ENCODE measurements around the gene EML4. TPM values are rescaled to one million over a fixed set of nuclear protein-coding genes. Genes with fewer than 3 reads are reported as not detected.

Gene EML4
- total and polyA plus RNA-seq, 2 of the 13 experiments (the other 11 are each of a cell fraction or from before 2014, with no cell fraction given) = 243 to 476 TPM

GRCh38 chr2:42132966-42133641 is 36.0 kb upstream of the EML4 start (continued):
- TF ChIP-seq, protein P1, sequence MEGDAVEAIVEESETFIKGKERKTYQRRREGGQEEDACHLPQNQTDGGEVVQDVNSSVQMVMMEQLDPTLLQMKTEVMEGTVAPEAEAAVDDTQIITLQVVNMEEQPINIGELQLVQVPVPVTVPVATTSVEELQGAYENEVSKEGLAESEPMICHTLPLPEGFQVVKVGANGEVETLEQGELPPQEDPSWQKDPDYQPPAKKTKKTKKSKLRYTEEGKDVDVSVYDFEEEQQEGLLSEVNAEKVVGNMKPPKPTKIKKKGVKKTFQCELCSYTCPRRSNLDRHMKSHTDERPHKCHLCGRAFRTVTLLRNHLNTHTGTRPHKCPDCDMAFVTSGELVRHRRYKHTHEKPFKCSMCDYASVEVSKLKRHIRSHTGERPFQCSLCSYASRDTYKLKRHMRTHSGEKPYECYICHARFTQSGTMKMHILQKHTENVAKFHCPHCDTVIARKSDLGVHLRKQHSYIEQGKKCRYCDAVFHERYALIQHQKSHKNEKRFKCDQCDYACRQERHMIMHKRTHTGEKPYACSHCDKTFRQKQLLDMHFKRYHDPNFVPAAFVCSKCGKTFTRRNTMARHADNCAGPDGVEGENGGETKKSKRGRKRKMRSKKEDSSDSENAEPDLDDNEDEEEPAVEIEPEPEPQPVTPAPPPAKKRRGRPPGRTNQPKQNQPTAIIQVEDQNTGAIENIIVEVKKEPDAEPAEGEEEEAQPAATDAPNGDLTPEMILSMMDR (CRISPR knock-in tag; IDR thresholded peaks at IDR 0.05) = peak; percentile 19; the same call in 1 of the 2 replicates
- TF ChIP-seq ESRRA (CRISPR knock-in tag; IDR thresholded peaks at IDR 0.05; ENCODE audit: low read depth) = peak; percentile 23; the same call in 1 of the 2 replicates
- TF ChIP-seq KDM5A (IDR thresholded peaks at IDR 0.05; ENCODE audit: borderline replicate concordance, low read length) = no peak; the same call in 1 of the 2 replicates
- TF ChIP-seq CEBPB (IDR thresholded peaks at IDR 0.05; ENCODE audit: borderline replicate concordance, low read depth, low read length) = no peak
- TF ChIP-seq ZNF83 (CRISPR knock-in tag; IDR thresholded peaks at IDR 0.05; ENCODE audit: borderline replicate concordance) = no peak; the same call in 1 of the 2 replicates
- peak; percentile 98 for TF ChIP-seq DRAP1 (CRISPR knock-in tag; IDR thresholded peaks at IDR 0.05)
- TF ChIP-seq, protein P2, sequence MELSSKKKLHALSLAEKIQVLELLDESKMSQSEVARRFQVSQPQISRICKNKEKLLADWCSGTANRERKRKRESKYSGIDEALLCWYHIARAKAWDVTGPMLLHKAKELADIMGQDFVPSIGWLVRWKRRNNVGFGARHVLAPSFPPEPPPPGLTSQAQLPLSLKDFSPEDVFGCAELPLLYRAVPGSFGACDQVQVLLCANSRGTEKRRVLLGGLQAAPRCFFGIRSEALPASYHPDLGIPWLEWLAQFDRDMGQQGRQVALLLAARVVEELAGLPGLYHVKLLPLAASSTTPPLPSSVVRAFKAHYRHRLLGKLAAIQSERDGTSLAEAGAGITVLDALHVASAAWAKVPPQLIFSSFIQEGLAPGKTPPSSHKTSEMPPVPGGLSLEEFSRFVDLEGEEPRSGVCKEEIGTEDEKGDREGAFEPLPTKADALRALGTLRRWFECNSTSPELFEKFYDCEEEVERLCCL (CRISPR knock-in tag; IDR thresholded peaks at IDR 0.05; ENCODE audit: borderline replicate concordance) = peak; percentile 41; the same call in 1 of the 2 replicates
- TF ChIP-seq ZNF772 (CRISPR knock-in tag; IDR thresholded peaks at IDR 0.05) = peak; percentile 98
- peak; percentile 99 for TF ChIP-seq GATAD2A (CRISPR knock-in tag; IDR thresholded peaks at IDR 0.05)
- TF ChIP-seq ZNF672 (CRISPR knock-in tag; IDR thresholded peaks at IDR 0.05) = no peak
- TF ChIP-seq ZBTB34 (CRISPR knock-in tag; IDR thresholded peaks at IDR 0.05) = peak; percentile 99
- TF ChIP-seq, protein P3, sequence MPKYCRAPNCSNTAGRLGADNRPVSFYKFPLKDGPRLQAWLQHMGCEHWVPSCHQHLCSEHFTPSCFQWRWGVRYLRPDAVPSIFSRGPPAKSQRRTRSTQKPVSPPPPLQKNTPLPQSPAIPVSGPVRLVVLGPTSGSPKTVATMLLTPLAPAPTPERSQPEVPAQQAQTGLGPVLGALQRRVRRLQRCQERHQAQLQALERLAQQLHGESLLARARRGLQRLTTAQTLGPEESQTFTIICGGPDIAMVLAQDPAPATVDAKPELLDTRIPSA (CRISPR knock-in tag; IDR thresholded peaks at IDR 0.05; ENCODE audit: borderline replicate concordance) = no peak
- TF ChIP-seq EED (CRISPR knock-in tag; IDR thresholded peaks at IDR 0.05) = peak; percentile 43; the same call in 1 of the 2 replicates
- TF ChIP-seq SIX1 (CRISPR knock-in tag; IDR thresholded peaks at IDR 0.05; ENCODE audit: borderline replicate concordance) = peak; percentile 89; the same call in 1 of the 2 replicates
- peak; percentile 97 for TF ChIP-seq ZNF503 (CRISPR knock-in tag; IDR thresholded peaks at IDR 0.05)
- TF ChIP-seq MED13 (CRISPR knock-in tag; IDR thresholded peaks at IDR 0.05) = peak; percentile 99
- no peak for TF ChIP-seq HNRNPLL (IDR thresholded peaks at IDR 0.05; ENCODE audit: low read depth, low read length, poor library complexity, severe bottlenecking)
- TF ChIP-seq, protein P4, sequence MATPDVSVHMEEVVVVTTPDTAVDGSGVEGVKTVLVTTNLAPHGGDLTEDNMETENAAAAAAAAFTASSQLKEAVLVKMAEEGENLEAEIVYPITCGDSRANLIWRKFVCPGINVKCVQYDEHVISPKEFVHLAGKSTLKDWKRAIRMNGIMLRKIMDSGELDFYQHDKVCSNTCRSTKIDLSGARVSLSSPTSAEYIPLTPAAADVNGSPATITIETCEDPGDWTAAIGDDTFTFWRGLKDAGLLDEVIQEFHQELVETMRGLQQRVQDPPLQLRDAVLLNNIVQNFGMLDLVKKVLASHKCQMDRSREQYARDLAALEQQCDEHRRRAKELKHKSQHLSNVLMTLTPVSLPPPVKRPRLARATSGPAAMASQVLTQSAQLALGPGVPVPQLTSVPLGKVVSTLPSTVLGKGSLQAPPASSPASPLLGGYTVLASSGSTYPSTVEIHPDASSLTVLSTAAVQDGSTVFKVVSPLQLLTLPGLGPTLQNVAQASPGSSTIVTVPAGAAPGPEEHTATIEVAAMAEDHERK (CRISPR knock-in tag; IDR thresholded peaks at IDR 0.05; ENCODE audit: low read depth) = no peak
- TF ChIP-seq ZNF296 (CRISPR knock-in tag; conservative IDR thresholded peaks at IDR 0.05) = no peak

All from HepG2 (cell line).